Neural progenitor cell (in vitro differentiated cells): ENCODE results near the gene CD320. TPM values are rescaled to one million over a fixed set of nuclear protein-coding genes. Genes with fewer than 3 reads are reported as not detected.

ENCODE experiments used
- DNase-seq: peaks from one replicate; pipeline ENCODE4 v3.0.0-alpha.2; 2016; ENCODE audit warnings: low spot score
- H2AFZ ChIP-seq: fragments of 200-600 bp; sonication (generic); replicated peaks from 2 replicates; pipeline ENCODE4 v1.6.1; 2016; ENCODE audit warnings: antibody characterized with exemption
- H3F3A ChIP-seq: fragments of 200-600 bp; sonication (generic); 2 replicates; pipeline ENCODE4 v1.6.1; 2016; ENCODE audit warnings: antibody characterized with exemption, low read depth
- H3K27ac ChIP-seq: fragments of 200-600 bp; sonication (generic); 2 replicates; pipeline ENCODE4 v1.5.1; 2016; ENCODE audit warnings: mild to moderate bottlenecking
- H3K27me3 ChIP-seq: fragments of 200-600 bp; sonication (generic); 2 replicates; pipeline ENCODE4 v1.6.1; 2016; ENCODE audit warnings: mild to moderate bottlenecking, moderate library complexity
- H3K36me3 ChIP-seq: fragments of 200-600 bp; sonication (generic); 2 replicates; pipeline ENCODE4 v1.5.1; 2016
- H3K4me1 ChIP-seq: fragments of 200-600 bp; sonication (generic); 2 replicates; pipeline ENCODE4 v1.6.1; 2016; ENCODE audit warnings: mixed run types
- H3K4me2 ChIP-seq: fragments of 200-600 bp; sonication (generic); 2 replicates; pipeline ENCODE4 v1.6.1; 2016
- H3K4me3 ChIP-seq: fragments of 200-600 bp; sonication (generic); 2 replicates; pipeline ENCODE4 v1.5.1; 2016
- H3K79me2 ChIP-seq: fragments of 200-600 bp; sonication (generic); 2 replicates; pipeline ENCODE4 v1.6.1; 2016; ENCODE audit warnings: low read depth
- H3K9ac ChIP-seq: fragments of 200-600 bp; sonication (generic); 2 replicates; pipeline ENCODE4 v1.6.1; 2016
- H3K9me3 ChIP-seq: fragments of 200-600 bp; sonication (generic); 2 replicates; pipeline ENCODE4 v1.5.1; 2016; ENCODE audit warnings: low read depth
- H4K20me1 ChIP-seq: fragments of 200-600 bp; sonication (generic); 2 replicates; pipeline ENCODE4 v1.6.1; 2016; ENCODE audit warnings: low read depth
- H3K27ac Mint-ChIP-seq: 3 replicates; pipeline ENCODE4 v1.8.0; 2021; ENCODE audit warnings: mixed read lengths
- H3K27me3 Mint-ChIP-seq: 2 replicates; pipeline ENCODE4 v1.8.0; 2022; ENCODE audit warnings: low read depth, mild to moderate bottlenecking, inconsistent platforms, moderate library complexity, mixed read lengths; ENCODE audit not compliant: insufficient read depth
- H3K36me3 Mint-ChIP-seq: 3 replicates; pipeline ENCODE4 v1.8.0; 2021; ENCODE audit warnings: mixed read lengths
- H3K4me1 Mint-ChIP-seq: 3 replicates; pipeline ENCODE4 v1.8.0; 2021; ENCODE audit warnings: mixed read lengths
- H3K4me3 Mint-ChIP-seq: 3 replicates; pipeline ENCODE4 v1.8.0; 2021; ENCODE audit warnings: mild to moderate bottlenecking, moderate library complexity, mixed read lengths
- H3K9me3 Mint-ChIP-seq: 3 replicates; pipeline ENCODE4 v1.8.0; 2020; ENCODE audit warnings: mixed read lengths
- CTCF ChIP-seq: fragments of 200-600 bp; sonication (generic); IDR thresholded peaks from 2 replicates; pipeline ENCODE4 v1.5.1; 2017; ENCODE audit warnings: antibody characterized with exemption, mild to moderate bottlenecking
- EZH2 ChIP-seq: fragments of 200-600 bp; sonication (generic); IDR thresholded peaks from 2 replicates; pipeline ENCODE4 v1.6.1; 2017; ENCODE audit warnings: antibody characterized with exemption, mild to moderate bottlenecking, moderate library complexity
- EZH2phosphoT487 ChIP-seq: fragments of 200-600 bp; sonication (generic); IDR thresholded peaks from 2 replicates; pipeline ENCODE4 v1.6.1; 2017; ENCODE audit warnings: antibody characterized with exemption
- total RNA-seq: library from RNA; depleted of rRNA; stranded (reverse); fragments of >200 nt; gene quantifications from 2 replicates; pipeline ENCODE4 v1.2.3, GENCODE V29; 2015; ENCODE audit warnings: low replicate concordance

The CD320 gene
- total RNA-seq, 1 donor from 2014 or later = 22.4 TPM

DNA sequence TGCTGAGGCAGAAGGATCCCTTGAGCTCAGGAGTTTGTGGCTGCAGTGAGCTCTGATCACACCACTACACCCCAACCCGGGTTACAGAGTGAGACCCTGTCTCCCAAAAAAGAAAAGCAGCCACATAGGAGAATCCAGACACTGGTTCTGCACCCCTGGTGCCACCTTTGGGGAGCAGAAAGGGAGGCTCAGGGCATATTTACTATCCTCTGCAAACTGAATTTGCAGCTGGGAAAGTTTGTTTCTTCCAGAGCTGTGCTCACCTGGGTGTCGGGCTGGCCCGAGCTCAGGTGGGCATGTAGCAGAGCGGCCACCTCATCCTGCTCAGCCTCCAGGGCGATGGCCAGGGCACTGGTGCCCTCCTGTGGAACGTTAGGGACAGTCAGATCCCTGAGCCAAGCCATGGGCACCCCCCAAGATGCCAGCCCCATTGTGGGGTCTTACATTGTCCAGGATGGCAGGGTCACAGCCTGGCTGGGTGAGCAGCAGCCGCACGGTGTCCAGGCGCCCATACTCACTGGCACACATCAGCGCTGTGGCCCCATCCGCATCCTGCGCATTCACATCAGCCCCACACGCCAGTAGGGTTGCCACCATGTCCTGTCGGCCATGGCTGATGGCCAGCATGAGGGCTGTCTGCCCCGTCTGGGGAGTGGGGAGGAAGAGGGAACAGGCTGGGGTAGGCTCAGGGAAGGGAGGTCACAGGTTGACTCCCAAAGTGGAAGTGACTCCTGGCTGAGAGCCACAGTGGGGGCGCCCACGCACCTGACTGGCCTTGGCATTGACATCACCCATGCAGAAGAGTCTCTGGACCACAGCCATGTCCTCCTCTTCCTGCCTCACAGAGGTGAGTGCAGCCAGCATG is 16.3 kb upstream of the CD320 start:
- Histone ChIP-seq H3K27me3 (peaks cover under 1% of the 10 kb centered on the region), H3K4me3 (no peak overlapping the region), H3K9ac (no peak overlapping the region), H2AFZ (no peak overlapping the region), H3K4me2 (no peak overlapping the region), H4K20me1 (peaks cover 23% of the 10 kb centered on the region), H3F3A (peaks cover 26% of the 10 kb centered on the region), H3K79me2 (peaks cover 41% of the 10 kb centered on the region), H3K9me3 (no peaks in the 10 kb centered on the region), H3K36me3 (no peaks in the 10 kb centered on the region), H3K27ac (no peak overlapping the region), H3K4me1 (peaks cover 15% of the 10 kb centered on the region)
- Mint-ChIP-seq H3K36me3 (peaks cover 4% of the 10 kb centered on the region), H3K27me3 (peaks cover 10% of the 10 kb centered on the region), H3K4me3 (no peak overlapping the region), H3K4me1 (peaks cover 19% of the 10 kb centered on the region), H3K9me3 (no peaks in the 10 kb centered on the region), H3K27ac (no peak overlapping the region)
- no peak for TF ChIP-seq EZH2phosphoT487
- TF ChIP-seq EZH2 = no peak
- TF ChIP-seq CTCF = peak; percentile 7
- no peak for DNase-seq

- peaks cover 23% of the 10 kb centered on the region for H4K20me1 ChIP-seq
- no peak for TF ChIP-seq EZH2phosphoT487
- TF ChIP-seq EZH2 = no peak
- TF ChIP-seq CTCF = no peak
- H3K27ac Mint-ChIP-seq = no peak overlapping the region
- H3K9me3 ChIP-seq = no peaks in the 10 kb centered on the region
- no peak overlapping the region for H3K9ac ChIP-seq
- no peak for DNase-seq
- no peaks in the 10 kb centered on the region for H3K27me3 ChIP-seq
- H3K36me3 Mint-ChIP-seq = peaks cover 4% of the 10 kb centered on the region
- no peaks in the 10 kb centered on the region for H3K36me3 ChIP-seq
- no peak overlapping the region for H2AFZ ChIP-seq
- H3K4me3 Mint-ChIP-seq = peak overlapping the region; percentile 96
- peaks cover 15% of the 10 kb centered on the region for H3K4me1 ChIP-seq
- H3K4me3 ChIP-seq = no peak overlapping the region
- peaks cover 26% of the 10 kb centered on the region for H3F3A ChIP-seq
- no peaks in the 10 kb centered on the region for H3K9me3 Mint-ChIP-seq
- H3K4me1 Mint-ChIP-seq = peaks cover 19% of the 10 kb centered on the region
- H3K27me3 Mint-ChIP-seq = peaks cover 10% of the 10 kb centered on the region
- H3K79me2 ChIP-seq = peaks cover 47% of the 10 kb centered on the region
- H3K27ac ChIP-seq = no peak overlapping the region
- H3K4me2 ChIP-seq = no peak overlapping the region
Measured at GRCh38 chr19:8323781-8324185, 15.6 kb upstream of the CD320 start.

DNA sequence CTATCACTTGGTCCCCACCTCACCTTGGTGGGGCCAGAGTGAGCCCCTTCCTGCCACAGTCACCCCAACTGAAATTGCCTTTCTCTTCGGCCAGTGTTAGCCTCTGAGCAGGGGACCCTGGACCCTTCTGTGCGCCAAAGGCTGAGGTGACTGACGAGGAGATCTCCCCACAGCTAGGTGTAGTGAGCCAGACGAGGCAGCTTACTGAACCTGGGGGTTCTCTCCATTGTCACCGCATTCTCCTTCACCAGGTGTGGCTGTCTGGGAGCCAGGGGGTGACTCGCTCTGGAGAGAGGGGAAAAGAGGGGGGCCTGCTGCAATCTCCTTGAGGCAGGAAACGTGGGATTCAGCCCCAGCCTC is 14.5 kb upstream of the CD320 start:
- Histone ChIP-seq H3K27me3 (no peaks in the 10 kb centered on the region), H3K36me3 (no peaks in the 10 kb centered on the region), H3K4me3 (peak overlapping the region; percentile 96), H3F3A (peaks cover 26% of the 10 kb centered on the region), H3K9ac (peak overlapping the region; percentile 99), H3K4me1 (peaks cover 15% of the 10 kb centered on the region), H3K79me2 (peaks cover 50% of the 10 kb centered on the region), H3K4me2 (peak overlapping the region; percentile 99), H2AFZ (no peak overlapping the region), H4K20me1 (peaks cover 23% of the 10 kb centered on the region), H3K27ac (no peak overlapping the region), H3K9me3 (no peaks in the 10 kb centered on the region)
- no peak overlapping the region for H3K27ac Mint-ChIP-seq
- peaks cover 19% of the 10 kb centered on the region for H3K4me1 Mint-ChIP-seq
- peaks cover 4% of the 10 kb centered on the region for H3K36me3 Mint-ChIP-seq
- no peaks in the 10 kb centered on the region for H3K9me3 Mint-ChIP-seq
- H3K4me3 Mint-ChIP-seq = peak overlapping the region; percentile 96
- TF ChIP-seq EZH2phosphoT487 (no peak), EZH2 (no peak), CTCF (no peak)
- DNase-seq = no peak
- H3K27me3 Mint-ChIP-seq = peaks cover 5% of the 10 kb centered on the region
